Peyer's patch (tissue), 4 donors: ENCODE measurements around the gene TTYH2. TPM values are rescaled to one million over a fixed set of nuclear protein-coding genes. Genes with fewer than 3 reads are reported as not detected.

Source experiments
- DNase-seq, 3 donors: peaks; one replicate each; pipeline ENCODE4 v3.0.0-alpha.2; 2017 to 2019
- H3K27ac ChIP-seq, 4 donors: fragments of 200-600 bp; sonication (generic); one replicate each; pipeline ENCODE4 v1.5.1; 2016 to 2019
- H3K27me3 ChIP-seq, 2 donors: fragments of 200-600 bp; sonication (generic); one replicate each; pipeline ENCODE4 v1.5.1; 2019
- H3K36me3 ChIP-seq, 3 donors: fragments of 200-600 bp; sonication (generic); one replicate each; pipeline ENCODE4 v1.5.1; 2016 to 2019
- H3K4me1 ChIP-seq, 4 donors: fragments of 200-600 bp; sonication (generic); one replicate each; pipeline ENCODE4 v1.5.1; 2016 to 2019
- H3K4me3 ChIP-seq, 4 donors: fragments of 200-600 bp; sonication (generic); 1 replicate in 3 of 4; 2 replicates in 1 of 4; pipeline ENCODE4 v1.5.1; 2016 to 2019; ENCODE audit warnings: mild to moderate bottlenecking in 1 of 4
- H3K9me3 ChIP-seq, 4 donors: fragments of 200-600 bp; sonication (generic); one replicate each; pipeline ENCODE4 v1.5.1; 2016 to 2019; ENCODE audit warnings: mild to moderate bottlenecking in 1 of 4
- CTCF ChIP-seq, 6 experiments: fragments of 450-650 bp in 4 of 6; fragments of 200-600 bp in 2 of 6; sonication (generic) in 1 of 6; IDR thresholded peaks; one replicate each; pipeline ENCODE4 v1.5.1; 2017 to 2019; ENCODE audit warnings: antibody characterized with exemption in 6 of 6, mild to moderate bottlenecking in 3 of 6, moderate library complexity in 1 of 6
- POLR2A ChIP-seq, 2 donors: fragments of 450-650 bp; IDR thresholded peaks; one replicate each; pipeline ENCODE4 v1.5.1; 2017; ENCODE audit warnings: antibody characterized with exemption in 2 of 2, mild to moderate bottlenecking in 2 of 2, moderate library complexity in 2 of 2
- total RNA-seq, 4 donors: library from RNA; depleted of rRNA; stranded (reverse); fragments of >200 nt; gene quantifications; one replicate each; pipeline ENCODE4 v1.1.0, GENCODE V29; 2016

TTYH2 gene
- total RNA-seq, 4 donors from 2014 or later: 1.2 to 24.8 (median 3.1) TPM

GRCh38 chr17:74305865-74306654 is 92.7 kb downstream of the TTYH2 start:
- Histone ChIP-seq H3K27me3 (no peaks in the 10 kb centered on the region), H3K4me1 (no peaks in the 10 kb centered on the region), H3K9me3 (peaks cover 0 to 5% (median 0%) of the 10 kb centered on the region in 4 donors), H3K4me3 (no peak overlapping the region), H3K27ac (no peak overlapping the region), H3K36me3 (no peaks in the 10 kb centered on the region)
- no peak for TF ChIP-seq POLR2A (IDR thresholded peaks at IDR 0.05)
- TF ChIP-seq CTCF (IDR thresholded peaks at IDR 0.05): peak in 3 of 6 experiments; percentile 9 to 31 (median 19)
- no peak for DNase-seq

- no peaks in the 10 kb centered on the region for H3K27me3 ChIP-seq
- DNase-seq: no peak
- TF ChIP-seq CTCF (IDR thresholded peaks at IDR 0.05): no peak
- TF ChIP-seq POLR2A (IDR thresholded peaks at IDR 0.05): no peak
- H3K36me3 ChIP-seq: no peaks in the 10 kb centered on the region
- no peaks in the 10 kb centered on the region for H3K4me1 ChIP-seq
- H3K9me3 ChIP-seq: peaks cover 0 to 5% (median 1%) of the 10 kb centered on the region in 4 donors
- H3K27ac ChIP-seq: no peak overlapping the region
- H3K4me3 ChIP-seq: no peak overlapping the region
Measured at GRCh38 chr17:74307984-74308773, 94.8 kb downstream of the TTYH2 start.

GRCh38 chr17:74309902-74310301 is 96.5 kb downstream of the TTYH2 start:
- H3K27ac ChIP-seq: no peak overlapping the region
- H3K9me3 ChIP-seq: peaks cover 0 to 4% (median 1%) of the 10 kb centered on the region in 4 donors
- no peak overlapping the region for H3K4me3 ChIP-seq
- no peak for DNase-seq
- no peaks in the 10 kb centered on the region for H3K36me3 ChIP-seq
- TF ChIP-seq CTCF (IDR thresholded peaks at IDR 0.05) (no peak), POLR2A (IDR thresholded peaks at IDR 0.05) (no peak)
- H3K27me3 ChIP-seq: no peaks in the 10 kb centered on the region
- no peaks in the 10 kb centered on the region for H3K4me1 ChIP-seq

Other genes with a start within 250 kb of the TTYH2 start
- gene RPL38, start 9.9 kb upstream of the TTYH2 start, total RNA-seq: 100 to 1,000 TPM; 222 to 392 (median 289) TPM
- not detected for gene DNAI2, start 60.7 kb downstream of the TTYH2 start, total RNA-seq
- gene KIF19, start 112.7 kb downstream of the TTYH2 start, total RNA-seq: 10 to 100 TPM in 1 of 4 donors, 1 to 10 TPM in 3; 2.1 to 31.4 (median 8.6) TPM
- not detected for gene BTBD17, start 148.3 kb downstream of the TTYH2 start, total RNA-seq
- 1 to 10 TPM in 1 of 4 donors, under 1 TPM in 2, not detected in 1; 0.53 to 1.1 (median 0.85) TPM for gene GPR142, start 153.9 kb downstream of the TTYH2 start, total RNA-seq
- gene GPRC5C, start 218.5 kb downstream of the TTYH2 start, total RNA-seq: 100 to 1,000 TPM in 2 of 4 donors, 10 to 100 TPM in 2; 61.1 to 173 (median 107) TPM